Astrocyte of the spinal cord (primary cell): ENCODE measurements around the gene PHOSPHO1.

ENCODE experiments used
- DNase-seq: peaks from one replicate; pipeline ENCODE4 v3.0.0; 2011; ENCODE audit warnings: low read depth, low spot score
- H3K4me3 ChIP-seq: 2 replicates; pipeline ENCODE4 v1.5.1; 2011; ENCODE audit warnings: low read depth, mild to moderate bottlenecking, low read length, moderate library complexity
- CTCF ChIP-seq: IDR thresholded peaks from 2 replicates; pipeline ENCODE4 v1.5.1; 2012; ENCODE audit warnings: low read depth, mild to moderate bottlenecking, low read length, inconsistent platforms
- in situ Hi-C: cut with HindIII; loops from 2 replicates; pipeline ENCODE4 v1.10.0; 2017; ENCODE audit warnings: low sequenced_read_pairs

Gene PHOSPHO1

GRCh38 chr17:49255125-49255524, 24.5 kb upstream of the PHOSPHO1 start:
- in situ Hi-C loops: no loop called here
- DNase-seq: no peak
- no peak overlapping the region for H3K4me3 ChIP-seq
- TF ChIP-seq CTCF: no peak

GRCh38 chr17:49254066-49254465, 23.5 kb upstream of the PHOSPHO1 start:
- no peak for TF ChIP-seq CTCF
- H3K4me3 ChIP-seq: no peak overlapping the region
- no peak for DNase-seq
- in situ Hi-C loops: no loop called here

DNA sequence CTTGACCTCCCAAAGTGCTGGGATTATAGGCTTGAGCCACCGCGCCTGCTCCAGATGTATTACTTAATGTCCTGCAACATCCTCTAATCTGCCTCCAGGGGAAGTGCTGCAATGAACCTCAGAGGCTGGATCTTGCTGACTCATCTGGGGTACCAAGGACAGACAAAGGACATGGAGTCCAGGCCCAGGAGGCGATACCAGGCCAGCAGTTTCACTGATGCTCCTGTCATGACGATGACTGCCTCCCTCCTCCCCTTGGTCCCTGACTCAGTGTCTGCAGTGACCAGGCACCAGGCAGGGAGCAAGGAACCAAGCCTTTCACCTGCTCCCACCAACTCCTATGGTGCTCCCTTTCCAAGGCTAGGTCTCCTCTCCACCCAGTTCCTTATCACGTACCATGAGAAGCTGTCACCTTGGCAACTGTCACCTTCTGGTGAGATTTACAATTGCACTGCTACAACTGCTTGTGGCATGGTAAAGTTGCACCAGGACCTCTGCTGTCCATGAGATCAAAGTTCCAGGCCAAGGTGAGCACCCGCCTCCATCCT, 21.6 kb upstream of the PHOSPHO1 start:
- no peak for DNase-seq
- TF ChIP-seq CTCF: no peak
- no peak overlapping the region for H3K4me3 ChIP-seq

GRCh38 chr17:49249890-49250522, 19.4 kb upstream of the PHOSPHO1 start:
- TF ChIP-seq CTCF: no peak
- H3K4me3 ChIP-seq: no peak overlapping the region
- no peak for DNase-seq
- in situ Hi-C loops: no loop called here

More for the DNA sequence above, 21.6 kb upstream of the PHOSPHO1 start:
- in situ Hi-C loops: no loop called here

DNA sequence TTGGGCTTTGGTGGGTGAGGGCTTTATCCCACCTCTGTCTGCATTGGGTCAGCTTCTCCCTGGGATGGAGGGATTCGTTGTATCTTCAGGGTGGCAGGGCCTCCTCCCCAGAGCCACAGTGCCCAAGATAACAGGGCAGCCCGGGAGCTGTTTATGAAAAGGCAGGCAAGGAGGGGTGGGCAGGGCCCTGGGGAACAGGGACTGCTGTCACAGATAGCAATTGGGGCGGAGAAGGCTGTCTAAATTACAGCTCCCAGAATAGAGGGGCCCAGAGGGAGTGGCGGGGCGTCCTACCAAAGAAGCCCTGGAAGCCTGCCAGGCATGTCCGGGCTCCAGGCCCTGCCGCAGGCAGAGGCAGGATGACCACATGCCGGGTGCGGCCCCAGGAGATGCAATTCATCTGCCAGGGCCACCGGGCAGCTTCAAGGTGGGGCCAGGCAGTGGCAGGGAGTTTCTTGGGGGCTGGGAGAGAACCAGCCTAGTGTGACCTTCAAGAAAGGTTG, 18.8 kb upstream of the PHOSPHO1 start:
- peak; percentile 47 for DNase-seq
- TF ChIP-seq CTCF: no peak
- H3K4me3 ChIP-seq: no peak overlapping the region
- in situ Hi-C loops: no loop called here

DNA sequence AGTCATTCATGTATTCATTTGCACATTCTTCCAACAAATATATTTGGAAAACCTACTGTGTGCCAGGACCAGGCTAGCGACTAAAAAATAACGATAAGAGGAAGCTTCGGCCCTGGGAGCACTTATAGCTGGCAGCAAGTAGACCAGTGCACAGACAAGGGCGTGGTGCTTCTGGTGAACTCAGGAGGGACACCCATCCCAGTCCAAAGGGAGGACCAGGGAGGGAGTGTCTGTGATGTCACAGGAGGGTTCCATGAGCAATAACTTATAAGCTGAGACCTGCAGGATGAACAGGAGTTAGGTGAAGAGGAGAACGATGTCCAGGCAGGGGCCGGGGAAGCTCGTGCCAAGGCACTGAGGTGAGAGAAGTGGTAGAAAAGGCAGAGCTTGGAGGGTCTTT, 17.4 kb upstream of the PHOSPHO1 start:
- TF ChIP-seq CTCF: no peak
- no peak overlapping the region for H3K4me3 ChIP-seq
- in situ Hi-C loops: no loop called here
- DNase-seq: no peak
